HG03135 (cell line): ENCODE data around the gene ACTN1.

ENCODE experiments used
- ATAC-seq: cut with Tn5 transposase; IDR thresholded peaks from one replicate; pipeline ENCODE4 v1.9.1; 2021; ENCODE audit warnings: mild to moderate bottlenecking, moderate library complexity; ENCODE audit not compliant: unreplicated experiment

The ACTN1 gene

DNA sequence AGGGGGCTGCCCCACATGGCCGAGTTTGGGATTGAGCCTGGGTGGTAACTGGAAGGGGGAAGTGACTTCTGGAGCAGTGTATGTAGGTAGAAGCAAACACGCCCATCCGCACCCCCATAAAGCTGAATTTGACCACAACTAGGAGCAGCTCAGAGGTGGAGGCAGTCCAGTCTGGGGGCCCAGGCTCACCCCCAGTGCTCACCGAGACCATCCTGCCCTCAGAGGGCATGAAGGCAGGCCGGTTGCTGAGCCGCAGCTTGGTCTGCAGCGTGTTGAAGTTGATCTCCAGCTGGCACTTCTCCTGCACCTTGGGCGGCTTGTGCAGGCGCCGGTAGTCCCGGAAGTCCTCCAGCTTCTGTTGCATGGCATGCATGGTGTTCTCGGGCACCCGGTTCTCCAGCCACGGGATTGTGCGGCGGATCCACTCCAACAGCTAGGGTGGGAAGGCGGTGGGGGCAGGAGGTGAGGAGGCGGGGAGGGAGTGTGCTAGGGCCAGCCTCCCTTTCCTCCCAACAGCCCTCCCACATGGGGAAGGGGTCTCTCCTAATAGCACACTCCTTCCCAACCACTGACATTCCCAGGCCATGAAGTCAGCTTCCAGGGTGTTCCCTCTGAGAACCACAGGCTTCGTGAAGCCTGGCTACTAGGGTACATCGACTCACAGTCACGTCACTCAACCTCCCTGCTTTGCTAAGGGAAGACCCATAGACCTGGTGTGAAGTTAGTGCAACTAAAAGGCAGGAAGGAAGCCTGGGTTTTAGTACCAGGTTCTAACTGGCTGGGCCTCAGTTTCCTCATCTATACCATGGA lies 87.0 kb downstream of the ACTN1 start:
- no peak for ATAC-seq

DNA sequence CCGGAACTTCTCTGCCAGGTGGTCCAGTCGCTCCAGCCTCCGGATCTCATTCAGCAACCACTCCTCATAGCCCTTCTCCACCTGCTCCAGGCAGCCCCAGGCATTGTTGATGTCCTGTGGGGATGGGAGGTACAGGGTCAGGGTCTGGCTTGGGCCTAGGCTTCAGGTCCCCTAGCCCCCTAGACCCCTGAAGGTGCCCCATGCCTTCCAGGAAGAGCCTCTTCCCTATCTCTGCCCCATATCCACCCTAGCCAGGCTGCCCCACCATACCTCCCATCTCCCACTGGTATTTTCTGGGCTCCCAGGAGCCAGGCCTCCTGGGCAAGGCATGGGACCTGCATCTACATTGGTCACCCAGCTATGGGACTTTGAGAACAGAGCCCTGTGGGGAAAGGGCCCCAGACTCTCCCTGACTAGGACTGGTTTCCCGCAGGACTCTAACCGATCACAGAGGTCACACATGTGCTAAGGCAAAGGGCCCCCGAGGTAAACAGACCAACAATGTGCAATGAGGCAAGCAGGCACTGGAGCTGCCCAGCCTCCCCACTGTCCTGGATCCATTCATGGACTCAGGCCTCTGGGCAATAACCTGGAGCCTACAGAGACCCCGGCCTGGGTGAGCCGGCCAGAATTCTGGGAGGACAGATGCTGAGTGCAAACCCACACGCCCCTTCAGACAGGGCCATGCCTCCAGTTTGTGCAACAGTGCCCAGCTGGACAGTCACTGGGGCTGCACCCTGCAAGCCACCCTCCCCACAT lies 88.8 kb downstream of the ACTN1 start:
- ATAC-seq = no peak

DNA sequence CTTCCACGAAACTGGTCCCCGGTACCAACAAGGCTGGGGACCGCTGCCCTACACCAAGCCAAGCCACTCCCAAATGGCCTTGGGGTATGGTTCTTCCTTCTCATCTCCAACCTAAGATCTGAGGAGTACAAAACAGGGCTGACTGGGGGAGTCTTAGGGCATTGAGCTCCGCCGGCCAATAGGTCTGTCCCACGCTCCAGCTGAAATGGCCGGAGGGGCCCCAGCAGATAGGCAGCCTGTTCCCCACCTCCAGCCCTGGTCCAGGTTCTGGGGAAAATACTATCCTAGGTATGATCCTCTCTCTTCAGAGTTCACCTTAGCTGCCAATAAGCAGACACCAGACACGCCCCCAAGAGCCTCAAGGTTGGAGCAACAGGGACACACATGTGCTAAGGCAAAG lies 90.2 kb downstream of the ACTN1 start:
- no peak for ATAC-seq

DNA sequence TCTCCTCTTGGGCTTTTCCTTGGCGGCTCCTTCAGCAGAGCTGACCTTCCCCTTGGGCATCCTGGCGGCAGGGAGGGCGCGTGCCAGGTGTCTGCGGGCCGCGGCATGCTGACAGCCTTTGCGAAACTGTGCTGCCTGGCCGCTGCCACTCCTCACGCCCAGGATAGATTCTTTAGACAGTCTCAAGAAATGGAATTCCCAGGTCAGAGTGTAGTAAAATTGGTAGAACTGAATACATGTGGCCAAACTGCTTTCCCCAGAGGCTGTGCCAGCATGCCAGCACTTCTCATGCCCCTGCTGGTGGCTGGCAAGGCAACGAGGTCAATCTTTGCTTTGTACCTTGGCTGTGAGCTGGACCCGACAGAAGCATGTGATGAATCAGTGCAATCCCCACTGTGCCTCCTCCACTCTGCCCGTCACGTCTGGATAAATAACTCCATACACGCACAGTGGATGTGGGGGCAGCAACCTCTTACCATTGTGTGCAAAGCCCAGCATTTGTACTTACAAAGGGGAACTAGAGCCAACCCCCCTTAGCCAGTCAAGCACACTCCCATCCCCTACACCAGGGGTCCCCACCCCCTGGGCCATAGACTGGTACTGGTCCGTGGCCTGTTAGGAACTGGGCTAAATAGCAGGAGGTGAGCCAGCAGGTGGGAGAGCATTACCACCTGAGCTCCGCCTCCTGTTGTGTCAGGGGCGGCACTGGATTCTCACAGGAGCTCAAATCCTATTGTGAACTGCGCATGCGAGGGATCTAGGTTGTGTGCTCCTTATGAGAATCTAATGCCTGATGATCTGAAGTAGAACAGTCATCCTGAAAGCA lies 90.9 kb downstream of the ACTN1 start:
- ATAC-seq = no peak

DNA sequence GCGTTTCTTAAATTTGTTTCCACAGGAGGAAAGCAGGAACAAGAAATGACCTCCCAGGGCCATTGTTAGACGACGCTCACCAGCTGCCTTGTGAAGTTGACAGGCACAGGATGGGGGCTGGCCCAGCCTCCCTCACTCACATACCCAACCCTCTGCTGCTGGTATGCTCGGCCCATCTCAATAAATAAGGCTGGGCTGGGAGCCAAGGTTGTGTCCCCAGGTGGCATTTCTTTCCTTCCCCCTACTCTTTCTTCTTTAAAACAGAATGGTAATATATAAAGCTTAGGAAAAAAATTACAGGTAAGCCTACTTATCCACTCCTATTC lies 93.0 kb downstream of the ACTN1 start:
- ATAC-seq = no peak

DNA sequence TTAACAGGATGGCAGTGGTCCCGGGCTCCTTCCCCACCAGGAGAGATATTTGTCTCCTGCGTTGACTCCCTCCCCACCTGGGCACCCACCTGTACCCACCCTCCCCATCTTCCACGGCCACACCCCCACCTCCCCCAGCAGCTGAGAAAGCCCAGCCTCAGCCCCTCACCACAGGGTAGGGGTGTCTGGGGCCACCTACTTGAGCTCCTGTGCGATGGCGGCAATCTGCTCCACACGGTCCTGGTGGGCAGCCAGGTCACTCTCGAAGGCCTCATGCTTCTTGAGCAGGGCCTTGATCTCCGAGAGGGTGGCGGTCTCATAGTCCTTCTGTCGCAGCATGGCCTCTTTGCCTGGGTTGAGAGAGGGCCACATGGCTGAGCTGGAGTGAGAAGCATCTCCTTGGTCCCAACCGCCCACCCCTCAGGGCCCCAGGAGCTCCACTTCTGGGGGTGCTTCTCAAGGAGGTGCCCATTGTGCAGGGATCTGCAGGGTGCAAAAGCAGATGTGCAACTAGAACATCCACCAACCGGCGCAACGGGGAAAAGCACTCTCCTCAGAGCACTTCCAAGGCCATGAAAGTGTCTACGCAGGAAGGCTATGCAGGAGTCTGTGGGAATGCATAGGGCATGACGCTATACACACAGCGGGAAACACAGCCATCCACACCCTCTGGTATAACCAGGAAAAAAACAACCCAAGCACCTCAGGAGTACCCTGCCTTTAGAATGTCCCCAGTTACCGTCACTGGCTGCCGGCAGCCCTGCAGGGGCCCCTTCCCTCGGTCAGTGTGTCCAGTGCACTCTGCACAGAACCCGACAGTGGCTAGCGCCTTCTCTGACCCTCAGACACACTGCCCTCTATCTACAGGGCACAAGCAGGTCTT lies 93.6 kb downstream of the ACTN1 start:
- ATAC-seq = no peak

DNA sequence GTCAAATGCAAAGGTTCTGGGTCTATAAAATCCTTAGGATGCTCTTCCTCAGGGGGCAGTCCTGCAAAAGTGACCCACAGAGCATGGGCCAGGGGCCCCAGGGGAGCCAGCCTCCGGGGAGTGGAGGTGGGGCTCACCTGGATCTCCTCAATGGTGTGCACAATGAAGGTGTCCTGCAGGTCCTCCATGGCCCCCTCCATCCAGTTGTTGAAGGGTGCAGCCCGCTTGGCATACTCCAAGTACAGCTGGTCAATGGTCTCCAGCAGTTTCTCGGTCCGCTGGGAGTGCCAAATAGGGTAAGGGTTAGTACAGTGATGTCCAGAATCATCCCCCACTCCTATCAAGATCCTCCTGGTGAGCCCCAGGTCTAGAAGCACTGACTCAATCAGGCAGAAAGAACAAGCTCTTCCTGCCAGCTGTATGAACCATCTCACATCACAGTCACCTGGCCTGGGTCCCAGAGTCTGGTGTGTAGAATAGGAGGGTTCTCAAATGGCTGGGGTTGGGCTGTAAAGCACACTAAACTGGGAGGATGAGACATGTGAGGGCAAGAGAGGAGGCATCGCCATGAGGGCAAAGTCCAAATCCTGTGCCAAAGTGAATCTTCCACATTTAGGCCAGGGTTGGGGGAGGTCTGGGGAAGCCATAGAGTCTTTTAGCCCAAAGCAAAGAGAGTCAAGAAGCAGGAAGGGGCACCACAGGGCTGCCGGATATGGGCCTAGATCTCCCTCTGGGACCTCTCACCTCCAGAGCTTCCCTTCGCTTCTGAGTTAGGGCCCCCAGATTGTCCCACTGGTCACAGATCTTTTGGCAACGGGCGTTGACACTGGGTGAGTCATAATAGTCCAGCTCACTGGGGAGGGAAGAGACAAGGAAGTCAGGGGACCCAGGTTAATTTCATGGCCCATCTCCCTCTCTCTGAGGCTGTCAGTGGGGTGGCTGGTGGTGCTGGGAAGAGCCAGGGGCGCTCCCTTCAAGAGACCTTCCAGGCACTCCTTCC lies 94.8 kb downstream of the ACTN1 start:
- no peak for ATAC-seq

DNA sequence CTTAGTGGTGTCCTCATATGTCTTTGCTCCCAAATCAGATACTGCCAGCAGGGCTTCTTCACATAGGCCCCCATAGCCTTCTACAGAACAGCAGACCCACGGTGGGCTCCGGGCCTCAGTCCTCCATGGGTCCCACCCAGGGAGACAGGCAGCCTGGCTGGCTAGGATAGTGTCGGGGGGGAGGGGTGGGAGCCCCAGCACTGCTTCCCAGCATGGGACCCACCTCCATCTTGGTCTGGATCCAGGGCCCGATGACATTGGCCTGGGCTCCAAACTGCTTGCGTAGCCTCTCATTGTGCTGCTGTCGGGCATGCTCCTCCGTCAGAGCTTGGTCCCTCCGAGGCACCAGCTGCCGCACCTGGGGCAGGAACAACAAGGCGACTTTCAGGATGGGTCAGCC lies 96.9 kb downstream of the ACTN1 start:
- ATAC-seq = no peak

DNA sequence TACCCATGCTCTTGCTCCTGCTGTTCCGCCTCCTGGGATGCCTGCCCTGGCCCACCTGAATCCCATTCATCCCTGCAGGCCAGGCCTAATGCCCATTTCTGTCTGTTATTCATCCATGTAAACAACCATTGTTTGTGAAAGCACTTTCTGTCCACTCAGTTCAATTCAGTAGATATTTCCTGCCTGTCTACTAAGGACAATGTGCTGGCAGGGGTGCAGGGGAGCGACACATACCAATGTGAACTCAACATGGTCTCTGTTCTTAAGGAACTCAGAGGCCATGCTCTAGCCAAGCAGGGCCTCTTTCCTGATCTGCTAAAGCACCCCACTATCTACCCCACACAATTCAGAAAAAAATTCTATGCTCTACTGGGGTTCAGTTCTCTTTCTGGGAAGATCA lies 97.7 kb downstream of the ACTN1 start:
- ATAC-seq = no peak

DNA sequence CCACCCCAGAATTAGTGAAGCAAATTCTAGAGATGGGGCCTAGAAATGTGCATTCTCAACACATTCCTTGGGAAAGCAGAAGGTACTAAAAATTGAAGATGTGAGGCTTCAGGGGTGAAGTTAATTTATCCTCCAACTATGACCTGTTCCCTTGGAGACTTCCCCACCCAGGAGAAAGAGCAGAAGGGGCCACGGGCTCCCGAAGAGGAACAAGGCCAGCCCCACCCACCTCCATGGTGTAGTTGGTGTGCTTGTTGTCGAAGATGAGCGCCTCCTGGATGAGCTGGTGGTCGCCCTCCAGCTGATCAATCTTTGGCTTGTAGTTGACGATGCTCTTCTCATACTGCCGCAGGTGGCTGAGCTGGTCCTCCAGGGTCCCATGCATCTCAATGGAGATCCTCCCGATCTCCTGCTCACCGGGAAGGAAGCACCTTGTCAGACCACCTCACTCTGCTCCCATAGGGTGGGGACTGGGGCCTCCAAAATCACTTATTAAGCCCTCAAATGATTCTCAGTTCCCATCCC lies 98.5 kb downstream of the ACTN1 start:
- ATAC-seq = no peak

DNA sequence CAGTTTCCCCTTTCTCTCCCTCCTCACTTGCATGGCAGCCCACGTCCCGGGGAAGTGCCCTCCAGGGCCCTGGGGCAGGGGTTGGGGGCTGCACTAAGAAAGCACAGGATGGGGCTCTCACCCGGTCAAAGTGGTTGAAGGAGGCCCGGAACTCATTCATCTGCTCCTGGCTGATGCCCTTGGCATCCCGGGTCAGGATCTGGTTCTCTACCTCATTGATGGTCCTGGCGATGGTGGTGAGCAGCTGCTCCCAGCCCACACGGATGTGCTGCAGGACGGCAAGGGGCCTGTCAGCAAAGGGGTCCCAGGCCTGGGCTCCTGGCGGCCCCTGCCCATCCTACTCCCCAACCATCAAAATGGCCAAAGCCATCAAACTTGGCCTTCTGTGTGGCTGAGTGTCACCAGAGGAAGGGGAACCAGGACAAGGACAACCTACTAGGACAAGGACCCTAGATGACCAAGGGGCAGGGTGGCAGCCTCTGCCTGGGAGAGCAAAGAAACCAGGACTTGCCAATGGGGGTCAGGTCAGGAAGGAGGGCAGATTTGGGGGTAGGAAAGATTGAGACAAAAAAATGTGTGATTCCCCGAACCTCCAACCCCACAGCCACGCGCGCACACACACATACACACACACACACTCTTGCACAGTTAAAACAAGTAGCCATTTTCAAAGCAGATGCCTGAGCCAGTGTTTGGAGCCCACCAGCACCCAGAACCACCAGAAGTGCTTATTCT lies 99.1 kb downstream of the ACTN1 start:
- ATAC-seq = no peak

DNA sequence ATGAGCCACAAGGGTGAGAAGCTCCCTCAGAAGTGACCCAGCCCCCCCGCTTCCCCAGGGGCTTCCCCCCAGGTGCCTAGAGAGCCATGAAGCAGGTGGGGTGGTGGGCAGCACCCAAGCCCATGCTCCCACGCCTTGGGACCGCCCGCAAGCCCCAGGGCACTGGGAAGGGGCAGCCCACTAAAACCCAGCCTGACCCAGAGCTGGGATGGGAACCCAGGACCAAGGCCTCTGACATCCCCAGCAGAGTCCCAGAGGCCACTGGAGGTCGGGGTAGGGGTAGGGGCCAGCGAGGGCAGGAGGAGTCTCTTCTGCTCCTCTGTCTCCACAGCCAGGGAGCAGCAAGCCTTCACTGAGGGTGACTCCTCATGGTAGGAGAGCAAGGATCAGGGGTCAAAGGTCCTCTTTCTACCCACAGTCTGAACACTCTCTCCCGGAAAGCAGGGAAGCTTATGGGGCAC lies 99.8 kb downstream of the ACTN1 start:
- no peak for ATAC-seq

DNA sequence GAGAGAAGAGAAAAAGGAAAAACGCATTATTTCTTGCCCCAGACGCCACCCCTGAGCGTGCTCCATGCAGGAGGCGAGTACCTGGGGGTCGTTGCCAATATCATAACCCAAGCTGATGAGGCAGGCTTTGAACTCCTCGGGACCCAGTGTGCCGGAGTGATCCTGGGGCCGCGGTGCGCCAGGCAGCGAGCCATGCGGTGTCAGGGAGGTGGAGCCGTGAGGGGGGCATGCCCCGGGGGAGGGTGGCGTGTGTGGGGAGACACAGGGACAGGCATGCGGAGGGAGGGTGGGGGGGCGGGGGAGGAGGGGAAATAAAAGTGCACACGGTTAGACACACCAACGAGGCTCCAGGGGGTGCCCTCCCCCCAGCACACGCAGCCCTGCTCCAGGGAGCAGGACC lies 100.2 kb downstream of the ACTN1 start:
- no peak for ATAC-seq

DNA sequence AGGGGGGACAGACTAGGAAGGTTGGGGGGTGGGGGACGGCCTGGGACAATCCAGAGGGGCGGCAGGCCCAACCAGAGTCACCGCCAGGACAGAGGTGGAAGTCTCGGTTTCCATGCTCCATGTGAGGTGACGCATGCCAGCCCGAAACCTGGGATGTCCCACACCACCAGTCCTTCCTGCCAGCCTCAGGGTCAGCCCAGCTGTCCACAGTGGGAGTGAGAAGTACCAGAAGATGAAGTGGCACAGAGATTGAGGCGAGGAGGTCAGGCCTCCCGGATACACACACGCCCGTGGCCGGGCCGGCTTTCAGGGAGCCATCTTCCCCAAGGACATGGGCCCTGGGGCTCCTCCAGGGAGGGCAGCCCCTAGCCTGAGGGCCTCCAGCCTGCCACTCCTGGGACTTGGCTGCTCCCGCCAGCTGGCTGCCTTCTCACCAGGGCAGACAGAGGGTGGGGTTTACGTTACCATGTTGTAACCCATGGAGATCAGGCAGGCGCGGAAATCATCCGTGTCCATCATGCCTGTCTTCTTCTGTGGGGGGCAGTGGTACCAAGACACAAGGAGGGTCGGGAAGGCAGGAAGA lies 101.0 kb downstream of the ACTN1 start:
- no peak for ATAC-seq

DNA sequence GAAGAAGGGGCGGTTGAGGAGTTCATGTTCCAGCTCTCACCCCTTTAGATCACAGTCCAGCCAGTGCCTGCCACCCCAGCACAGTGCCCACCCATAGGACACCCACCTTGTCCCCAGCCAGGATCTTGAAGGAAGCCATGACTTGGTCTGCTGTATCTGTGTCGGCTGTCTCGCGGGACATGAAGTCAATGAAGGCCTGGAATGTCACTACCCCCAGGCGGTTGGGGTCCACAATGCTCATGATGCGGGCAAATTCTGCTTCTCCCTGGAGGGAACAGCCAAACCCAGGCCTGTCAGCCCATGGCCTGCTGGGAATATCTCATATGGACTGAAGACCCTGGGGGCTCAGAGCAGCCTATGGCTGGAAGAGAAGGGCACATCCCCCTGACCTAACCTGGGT lies 102.1 kb downstream of the ACTN1 start:
- ATAC-seq = no peak

DNA sequence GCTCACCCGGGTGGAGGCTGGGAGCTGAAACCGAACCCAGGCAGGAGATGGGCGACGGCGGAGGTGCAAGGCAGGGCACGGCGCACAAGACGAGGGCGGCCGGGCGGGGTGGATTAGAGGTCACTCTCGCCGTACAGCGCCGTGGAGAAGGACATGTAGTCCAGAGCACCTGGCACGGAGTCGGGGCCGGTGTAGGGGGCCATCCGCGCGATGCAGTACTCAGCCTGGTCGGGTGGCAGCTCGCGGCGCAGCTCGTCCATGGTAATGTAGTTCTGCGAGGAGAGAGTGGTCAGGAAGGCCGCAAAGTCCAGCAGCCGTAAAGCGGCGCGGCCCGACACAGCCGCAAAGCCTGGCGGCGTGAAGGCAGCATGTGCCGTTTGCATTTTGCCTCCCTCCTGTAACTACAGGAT lies 104.4 kb downstream of the ACTN1 start:
- no peak for ATAC-seq

DNA sequence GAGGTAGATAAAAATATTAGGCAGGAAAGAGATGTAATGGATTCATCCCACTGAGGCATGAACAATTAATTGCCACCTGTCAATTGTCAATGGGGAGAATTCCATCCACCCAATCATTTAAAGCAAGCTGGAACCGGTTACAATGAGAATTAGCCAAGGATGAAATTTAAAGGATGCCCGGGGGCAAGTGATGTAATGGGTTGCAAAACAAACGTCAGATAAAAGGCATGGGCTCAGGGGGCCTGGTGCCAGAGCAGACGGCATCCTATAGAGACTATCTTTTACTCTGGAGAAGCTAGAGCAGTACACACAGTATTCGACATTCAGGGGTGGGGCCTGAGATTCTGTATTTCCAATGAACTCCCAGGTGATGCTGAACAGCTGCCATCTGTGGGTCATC lies 105.7 kb downstream of the ACTN1 start:
- no peak for ATAC-seq

DNA sequence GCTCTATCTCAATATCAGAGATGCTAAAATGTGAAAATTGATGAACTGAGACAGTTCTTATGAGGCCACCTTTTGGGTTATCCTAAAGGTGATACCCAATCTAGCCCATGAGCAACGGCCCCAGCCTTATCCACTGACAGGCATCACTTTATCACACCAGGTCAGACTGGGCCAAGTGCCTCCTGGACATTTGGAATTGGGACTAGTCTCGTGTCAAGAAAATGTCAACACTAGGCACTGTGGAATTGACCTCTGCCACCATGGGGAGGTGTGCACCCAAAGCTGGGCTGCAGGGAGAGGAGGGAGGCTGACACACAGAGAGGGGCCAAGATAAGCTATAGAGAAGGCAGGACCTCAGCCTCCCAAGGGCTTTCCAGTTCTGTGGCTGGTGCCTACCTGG lies 107.7 kb downstream of the ACTN1 start:
- ATAC-seq = no peak
